HUES64 (cell line): ENCODE data around the gene ANAPC7. TPM values are rescaled to one million over a fixed set of nuclear protein-coding genes. Genes with fewer than 3 reads are reported as not detected.
A peak's percentile ranks its signal among the peaks of the same experiment; 100 is the strongest.
"Not testable (repeated sequence)": the region's sequence is repeated elsewhere in the genome, so short reads cannot be mapped to it uniquely, and the experiment has no call there.

Source experiments
- H3K27ac ChIP-seq: 2 replicates; pipeline ENCODE4 v1.7.0; 2013; ENCODE audit warnings: low read depth, low read length, inconsistent platforms
- H3K27me3 ChIP-seq: 2 replicates; pipeline ENCODE4 v1.6.1; 2013; ENCODE audit warnings: mild to moderate bottlenecking, low read length; ENCODE audit not compliant: insufficient read depth
- H3K36me3 ChIP-seq: 2 replicates; pipeline ENCODE4 v1.6.1; 2013; ENCODE audit warnings: mild to moderate bottlenecking, low read length; ENCODE audit not compliant: insufficient read depth
- H3K4me1 ChIP-seq: 2 replicates; pipeline ENCODE4 v1.6.1; 2013; ENCODE audit warnings: mild to moderate bottlenecking, low read length, moderate library complexity; ENCODE audit not compliant: insufficient read depth
- H3K4me3 ChIP-seq: 2 replicates; pipeline ENCODE4 v1.5.1; 2013; ENCODE audit warnings: mild to moderate bottlenecking, low read length, moderate library complexity
- H3K9ac ChIP-seq: 2 replicates; pipeline ENCODE4 v1.6.1; 2013; ENCODE audit warnings: mild to moderate bottlenecking, low read depth, low read length
- H3K9me3 ChIP-seq: 2 replicates; pipeline ENCODE4 v1.6.1; 2013; ENCODE audit warnings: low read depth, low read length; ENCODE audit not compliant: insufficient read depth
- WGBS: fragments of 150-250, 120-280 bp; methylation state at CpG from one replicate; pipeline ENCODE4 v1.1.7; 2013; ENCODE audit warnings: missing lambda C conversion rate; 5-methylcytosine and 5-hydroxymethylcytosine counted together
- polyA plus RNA-seq, 2 experiments: library from polyadenylated mRNA; stranded (reverse); fragments of 50-300 nt; gene quantifications; one replicate each; pipeline ENCODE4 v1.2.3, GENCODE V29; 2013

Gene ANAPC7
- polyA plus RNA-seq (2013, experiment 1 of 2): 58.9 TPM
- 63.7 TPM for polyA plus RNA-seq (2013, experiment 2 of 2)

GRCh38 chr12:110403146-110403975 lies at the start of gene ANAPC7:
ANAPC7 (minus strand) TSS chr12:110403708; CDS start chr12:110403627, 81 bp downstream.
- Histone ChIP-seq H3K27ac (peak within 1 kb of the TSS; percentile 97), H3K36me3 (peaks cover 31% of the 10 kb centered on the region)
- under 1% methylated on average over 62 of the region's 62 CpGs for WGBS

GRCh38 chr12:110451263-110451662 lies 47.8 kb upstream of the ANAPC7 start:
- no peaks in the 10 kb centered on the region for H3K9me3 ChIP-seq
- H3K36me3 ChIP-seq: peaks cover 50% of the 10 kb centered on the region
- H3K4me1 ChIP-seq: no peaks in the 10 kb centered on the region
- no peaks in the 10 kb centered on the region for H3K27me3 ChIP-seq
- H3K9ac ChIP-seq: no peak overlapping the region
- 95% methylated on average over 1 of the region's 1 CpG for WGBS
- H3K27ac ChIP-seq: no peak overlapping the region
- H3K4me3 ChIP-seq: no peak overlapping the region

More at GRCh38 chr12:110403146-110403975, at the start of gene ANAPC7:
- H3K9ac ChIP-seq: peak within 1 kb of the TSS; percentile 93
- H3K9me3 ChIP-seq: no peaks in the 10 kb centered on the region
- H3K27me3 ChIP-seq: no peaks in the 10 kb centered on the region
- peaks cover 4% of the 10 kb centered on the region; the same call in 1 of the 2 replicates for H3K4me1 ChIP-seq
- H3K4me3 ChIP-seq: peak within 1 kb of the TSS; percentile 84

GRCh38 chr12:110449799-110450497 lies 46.4 kb upstream of the ANAPC7 start, which contains the start of gene ARPC3:
ARPC3 (minus strand) TSS chr12:110450337; CDS start chr12:110450260, 77 bp downstream.
- Histone ChIP-seq H3K9me3 (no peaks in the 10 kb centered on the region), H3K9ac (peak within 1 kb of the TSS; percentile 81), H3K4me1 (no peaks in the 10 kb centered on the region), H3K27me3 (no peaks in the 10 kb centered on the region), H3K4me3 (peak within 1 kb of the TSS; percentile 88), H3K36me3 (peaks cover 45% of the 10 kb centered on the region), H3K27ac (peak within 1 kb of the TSS; percentile 74)
- under 1% methylated on average over 51 of the region's 51 CpGs for WGBS

- H3K27me3 ChIP-seq: no peaks in the 10 kb centered on the region
- H3K36me3 ChIP-seq: peaks cover 52% of the 10 kb centered on the region
- no peaks in the 10 kb centered on the region for H3K4me1 ChIP-seq
- no peaks in the 10 kb centered on the region for H3K9me3 ChIP-seq
- no peak overlapping the region for H3K4me3 ChIP-seq
- WGBS: 95% methylated on average over 3 of the region's 3 CpGs
- H3K9ac ChIP-seq: no peak overlapping the region
- H3K27ac ChIP-seq: no peak overlapping the region
These were observed 40.9 kb upstream of the ANAPC7 start for GRCh38 chr12:110444455-110444854.

- Histone ChIP-seq H3K36me3 (peaks cover 46% of the 10 kb centered on the region), H3K4me3 (no peak overlapping the region), H3K9ac (no peak overlapping the region), H3K27ac (no peak overlapping the region), H3K4me1 (no peaks in the 10 kb centered on the region), H3K9me3 (no peaks in the 10 kb centered on the region), H3K27me3 (no peaks in the 10 kb centered on the region)
- 100% methylated on average over 1 of the region's 2 CpGs for WGBS
These were observed 32.7 kb upstream of the ANAPC7 start for GRCh38 chr12:110436231-110436630.

GRCh38 chr12:110431957-110432587 lies 28.6 kb upstream of the ANAPC7 start:
- Histone ChIP-seq H3K4me3 (peak overlapping the region; percentile 69), H3K4me1 (no peaks in the 10 kb centered on the region), H3K9me3 (no peaks in the 10 kb centered on the region), H3K27ac (no peak overlapping the region), H3K36me3 (peaks cover 22% of the 10 kb centered on the region), H3K27me3 (no peaks in the 10 kb centered on the region), H3K9ac (no peak overlapping the region)
- 89% methylated on average over 9 of the region's 12 CpGs for WGBS

- not testable (repeated sequence) for H3K4me3 ChIP-seq, H3K9me3 ChIP-seq, H3K36me3 ChIP-seq, H3K27ac ChIP-seq, H3K27me3 ChIP-seq, H3K4me1 ChIP-seq, H3K9ac ChIP-seq
- 96% methylated on average over 15 of the region's 15 CpGs for WGBS
These were observed 26.2 kb upstream of the ANAPC7 start for GRCh38 chr12:110429676-110430075.

GRCh38 chr12:110426406-110426805 lies 22.9 kb upstream of the ANAPC7 start:
- H3K27me3 ChIP-seq: no peaks in the 10 kb centered on the region
- no peaks in the 10 kb centered on the region for H3K9me3 ChIP-seq
- H3K36me3 ChIP-seq: no peaks in the 10 kb centered on the region
- WGBS: 81% methylated on average over 3 of the region's 3 CpGs
- peaks cover 8% of the 10 kb centered on the region; the same call in 1 of the 2 replicates for H3K4me1 ChIP-seq
- H3K27ac ChIP-seq: no peak overlapping the region
- H3K4me3 ChIP-seq: no peak overlapping the region
- no peak overlapping the region for H3K9ac ChIP-seq

GRCh38 chr12:110424237-110424636 lies 20.7 kb upstream of the ANAPC7 start:
- Histone ChIP-seq H3K4me3 (no peak overlapping the region), H3K36me3 (no peaks in the 10 kb centered on the region), H3K4me1 (peaks cover 8% of the 10 kb centered on the region; the same call in 1 of the 2 replicates), H3K9me3 (no peaks in the 10 kb centered on the region), H3K27ac (no peak overlapping the region), H3K9ac (no peak overlapping the region), H3K27me3 (no peaks in the 10 kb centered on the region)
- 75% methylated on average over 3 of the region's 3 CpGs for WGBS

GRCh38 chr12:110421701-110422100 lies 18.2 kb upstream of the ANAPC7 start:
- H3K9me3 ChIP-seq: no peaks in the 10 kb centered on the region
- WGBS: 73% methylated on average over 4 of the region's 4 CpGs
- no peaks in the 10 kb centered on the region for H3K36me3 ChIP-seq
- H3K4me3 ChIP-seq: no peak overlapping the region
- H3K4me1 ChIP-seq: peaks cover 8% of the 10 kb centered on the region; the same call in 1 of the 2 replicates
- no peak overlapping the region for H3K27ac ChIP-seq
- no peak overlapping the region for H3K9ac ChIP-seq
- no peaks in the 10 kb centered on the region for H3K27me3 ChIP-seq
